ENCODE measurements around the gene CCDC110. TPM values are rescaled to one million over a fixed set of nuclear protein-coding genes. Genes with fewer than 3 reads are reported as not detected.
A peak's percentile ranks its signal among the peaks of the same experiment; 100 is the strongest.

CCDC110 gene
- total and polyA plus RNA-seq, 9 of the 15 experiments (the other 6 are each of a cell fraction or from before 2014, with no cell fraction given), result 0.04 to 0.35 (median 0.07) TPM; not detected in 4

DNA sequence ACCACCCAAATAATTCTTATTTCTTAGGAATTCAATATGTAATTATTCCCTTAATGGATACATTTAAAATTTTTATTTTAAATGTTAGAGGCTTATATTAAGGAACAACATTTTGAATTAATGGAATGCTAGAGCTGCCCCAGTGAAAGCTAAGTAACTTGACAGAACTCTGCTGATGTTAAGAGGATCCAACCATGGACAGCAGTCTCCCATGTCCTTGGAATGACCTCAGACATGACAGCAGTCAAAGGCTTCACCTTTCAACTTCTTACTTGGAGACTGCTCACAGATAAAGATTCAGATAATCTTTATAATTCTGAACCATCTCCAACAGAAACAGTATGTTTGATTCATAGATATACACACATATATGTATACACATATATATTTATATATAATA, 46.5 kb upstream of the CCDC110 start (continued):
- TF ChIP-seq ZNF584 (CRISPR knock-in tag; IDR thresholded peaks at IDR 0.05; ENCODE audit: low read depth), result no peak

DNA sequence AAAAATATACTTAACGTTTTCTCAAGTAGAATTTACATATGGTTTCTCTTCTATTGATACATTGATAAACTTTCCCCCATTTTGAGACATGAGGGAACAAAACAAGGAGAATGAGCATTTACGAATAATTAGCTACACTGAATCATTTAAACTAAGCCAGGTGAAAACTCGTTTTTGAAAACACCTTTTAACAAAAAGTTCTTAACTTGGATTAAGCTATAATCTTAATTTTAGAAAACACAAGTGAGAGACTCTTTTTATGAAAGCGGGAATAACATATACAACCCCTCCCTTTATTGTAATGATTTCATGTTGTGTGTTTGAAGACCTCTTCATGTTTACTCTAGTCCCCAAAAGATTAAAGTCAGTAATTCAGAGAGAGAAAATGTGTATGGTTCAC, 43.7 kb upstream of the CCDC110 start:
- in situ Hi-C loops (cut with MboI), result no loop called here
- Histone ChIP-seq H3K9ac (ENCODE audit: insufficient read depth in 1 of 2, low read depth in 2 of 2, low read length in 2 of 2) (no peak overlapping the region), H3K27ac (ENCODE audit: extremely low read depth, low read depth, low read length) (no peak overlapping the region), H2AFZ (ENCODE audit: low read depth, low read length) (no peak overlapping the region), H3K9me3 (replicated peaks; ENCODE audit: control insufficient read depth, insufficient read depth, low read depth, low read length) (no peaks in the 10 kb centered on the region), H3K4me3 (no peak overlapping the region), H3K79me2 (ENCODE audit: control insufficient read depth, insufficient read depth, low read length) (no peaks in the 10 kb centered on the region), H3K4me1 (replicated peaks in 1 of 2; ENCODE audit: control insufficient read depth in 2 of 2, insufficient read depth in 2 of 2, low read length in 2 of 2) (no peaks in the 10 kb centered on the region), H3K27me3 (ENCODE audit: control insufficient read depth in 2 of 2, insufficient read depth in 2 of 2, low read length in 2 of 2) (peaks cover 29 to 39% of the 10 kb centered on the region in 2 experiments), H3K4me2 (ENCODE audit: insufficient read depth, low read length) (no peak overlapping the region), H4K20me1 (replicated peaks; ENCODE audit: control insufficient read depth, insufficient read depth, low read length) (no peaks in the 10 kb centered on the region), H3K36me3 (ENCODE audit: control insufficient read depth, insufficient read depth, low read length) (no peaks in the 10 kb centered on the region), H3K9me1 (ENCODE audit: control insufficient read depth, insufficient read depth, low read length) (no peaks in the 10 kb centered on the region)
- WGBS (ENCODE audit: insufficient coverage, low coverage, missing lambda C conversion rate), result 2% methylated on average over 4 of the region's 4 CpGs
- no peak for FAIRE-seq
- POLR2A ChIA-PET, result no interaction called here
- ATAC-seq, result no peak
- no peak for DNase-seq (ENCODE audit: extremely low read depth in 1 of 4, low spot score in 3 of 4)
- intact Hi-C loops (cut with micrococcal nuclease), result no loop called here
- BruUV-seq (replicated peaks), result no TSS peak
- TF ChIP-seq ZSCAN32 (CRISPR knock-in tag; IDR thresholded peaks at IDR 0.05) (no peak), CBX8 (IDR thresholded peaks at IDR 0.05; ENCODE audit: borderline replicate concordance, extremely low read depth, low read depth, low read length, poor library complexity, severe bottlenecking) (peak; percentile 91)
- CTCF ChIA-PET (ENCODE audit: low intra/inter-chr PET ratio), result no interaction called here

DNA sequence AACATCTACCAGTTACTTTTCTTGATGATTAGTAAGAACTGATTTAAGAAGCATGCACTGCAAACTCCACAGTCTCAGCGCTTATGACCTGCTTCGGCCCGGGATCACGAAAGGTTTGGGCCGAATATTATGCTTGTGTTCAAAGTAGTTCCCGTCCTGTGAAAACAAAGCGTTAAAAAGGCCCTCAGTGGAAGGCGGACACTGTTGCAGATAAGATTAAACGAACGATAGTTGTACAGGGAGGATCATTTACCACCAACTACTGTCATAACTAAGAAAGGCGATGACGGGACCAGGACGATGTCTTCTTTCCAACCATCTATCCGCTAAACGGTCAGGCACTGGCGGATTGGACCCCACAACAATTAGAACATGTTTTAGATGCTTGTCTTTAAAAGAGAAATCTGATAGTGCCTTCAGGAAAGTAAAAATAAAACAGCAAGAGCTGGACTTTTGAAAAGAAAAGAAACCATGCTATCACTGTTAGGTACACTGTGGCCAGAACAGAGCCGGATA, 42.7 kb upstream of the CCDC110 start:
- Histone ChIP-seq H3K4me2 (ENCODE audit: insufficient read depth, low read length) (no peak overlapping the region), H3K9me3 (replicated peaks; ENCODE audit: control insufficient read depth, insufficient read depth, low read depth, low read length) (no peaks in the 10 kb centered on the region), H2AFZ (ENCODE audit: low read depth, low read length) (no peak overlapping the region), H3K9ac (ENCODE audit: insufficient read depth in 1 of 2, low read depth in 2 of 2, low read length in 2 of 2) (no peak overlapping the region), H3K9me1 (ENCODE audit: control insufficient read depth, insufficient read depth, low read length) (no peaks in the 10 kb centered on the region), H3K4me3 (no peak overlapping the region), H3K27me3 (ENCODE audit: control insufficient read depth in 2 of 2, insufficient read depth in 2 of 2, low read length in 2 of 2) (peaks cover 33 to 42% of the 10 kb centered on the region in 2 experiments), H3K27ac (ENCODE audit: extremely low read depth, low read depth, low read length) (no peak overlapping the region), H3K4me1 (replicated peaks in 1 of 2; ENCODE audit: control insufficient read depth in 2 of 2, insufficient read depth in 2 of 2, low read length in 2 of 2) (no peaks in the 10 kb centered on the region), H3K36me3 (ENCODE audit: control insufficient read depth, insufficient read depth, low read length) (no peaks in the 10 kb centered on the region), H4K20me1 (replicated peaks; ENCODE audit: control insufficient read depth, insufficient read depth, low read length) (no peaks in the 10 kb centered on the region), H3K79me2 (ENCODE audit: control insufficient read depth, insufficient read depth, low read length) (no peaks in the 10 kb centered on the region)
- POLR2A ChIA-PET, result interaction anchor here (0.8 to 0.9 kb wide), 2 partner anchors 15 to 190 kb away, joined by 3 read pairs; no protein-coding TSS in a partner anchor
- ATAC-seq (no peak), DNase-seq (ENCODE audit: extremely low read depth in 1 of 4, low spot score in 3 of 4) (no peak), FAIRE-seq (no peak)
- BruUV-seq (replicated peaks), result no TSS peak
- TF ChIP-seq FOXK2 (conservative IDR thresholded peaks at IDR 0.05 in 1 of 2, IDR thresholded peaks at IDR 0.05 in 1 of 2; ENCODE audit: low read depth in 2 of 2) (no peak), CBX8 (IDR thresholded peaks at IDR 0.05; ENCODE audit: borderline replicate concordance, extremely low read depth, low read depth, low read length, poor library complexity, severe bottlenecking) (peak; percentile 78), CBX2 (IDR thresholded peaks at IDR 0.05; ENCODE audit: insufficient read depth, low read length, poor library complexity, severe bottlenecking) (peak; percentile 87), RNF2 (IDR thresholded peaks at IDR 0.05) (peak; percentile 7; the same call in 1 of the 2 replicates), SUPT5H (IDR thresholded peaks at IDR 0.05) (no peak)
- intact Hi-C loops (cut with micrococcal nuclease), result no loop called here
- CTCF ChIA-PET (ENCODE audit: low intra/inter-chr PET ratio), result no interaction called here
- WGBS (ENCODE audit: insufficient coverage, low coverage, missing lambda C conversion rate), result 1% methylated on average over 17 of the region's 17 CpGs
- in situ Hi-C loops (cut with MboI), result no loop called here

Measured in K562 (cell line).